ENCODE results near the gene KHNYN.

DNA sequence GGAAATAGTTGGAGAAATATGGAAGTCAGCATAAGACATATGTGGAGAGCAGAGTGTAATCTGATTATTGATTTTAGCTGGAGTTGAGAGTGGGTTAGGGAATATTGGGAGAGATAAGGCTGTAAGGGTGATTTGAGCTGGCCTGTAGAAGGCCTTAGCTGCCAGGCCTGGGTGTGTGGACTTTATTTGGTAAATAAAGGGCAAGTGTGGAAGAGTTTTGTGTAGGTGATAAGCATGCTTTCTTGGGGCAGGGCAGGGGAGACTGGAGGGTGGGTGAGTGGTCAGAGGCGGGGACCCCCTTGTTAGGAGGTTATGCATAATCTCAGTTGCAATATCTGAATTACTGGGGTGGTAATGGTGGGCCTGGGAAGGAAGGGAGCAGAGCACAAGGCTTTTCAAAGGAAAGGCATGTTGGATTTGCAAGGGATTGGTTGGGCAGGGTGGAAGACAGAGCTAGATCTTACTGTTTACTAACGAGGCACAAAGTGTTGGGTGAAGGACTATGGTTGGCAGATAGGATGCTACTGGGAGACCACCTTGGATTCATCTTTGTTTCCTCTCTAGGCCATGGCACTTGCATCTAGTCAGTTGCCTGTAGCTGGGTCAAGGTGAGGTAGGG is 5.5 kb downstream of the KHNYN start:
- TF ChIP-seq, protein P1, sequence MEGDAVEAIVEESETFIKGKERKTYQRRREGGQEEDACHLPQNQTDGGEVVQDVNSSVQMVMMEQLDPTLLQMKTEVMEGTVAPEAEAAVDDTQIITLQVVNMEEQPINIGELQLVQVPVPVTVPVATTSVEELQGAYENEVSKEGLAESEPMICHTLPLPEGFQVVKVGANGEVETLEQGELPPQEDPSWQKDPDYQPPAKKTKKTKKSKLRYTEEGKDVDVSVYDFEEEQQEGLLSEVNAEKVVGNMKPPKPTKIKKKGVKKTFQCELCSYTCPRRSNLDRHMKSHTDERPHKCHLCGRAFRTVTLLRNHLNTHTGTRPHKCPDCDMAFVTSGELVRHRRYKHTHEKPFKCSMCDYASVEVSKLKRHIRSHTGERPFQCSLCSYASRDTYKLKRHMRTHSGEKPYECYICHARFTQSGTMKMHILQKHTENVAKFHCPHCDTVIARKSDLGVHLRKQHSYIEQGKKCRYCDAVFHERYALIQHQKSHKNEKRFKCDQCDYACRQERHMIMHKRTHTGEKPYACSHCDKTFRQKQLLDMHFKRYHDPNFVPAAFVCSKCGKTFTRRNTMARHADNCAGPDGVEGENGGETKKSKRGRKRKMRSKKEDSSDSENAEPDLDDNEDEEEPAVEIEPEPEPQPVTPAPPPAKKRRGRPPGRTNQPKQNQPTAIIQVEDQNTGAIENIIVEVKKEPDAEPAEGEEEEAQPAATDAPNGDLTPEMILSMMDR (IDR thresholded peaks at IDR 0.05), result no peak
- TF ChIP-seq POLR2A (IDR thresholded peaks at IDR 0.05), result no peak

All from lower leg skin (tissue), 3 donors.